NT2/D1 (cell line): ENCODE data around the gene CCDC93.

ENCODE experiments used
- SUZ12 ChIP-seq: IDR thresholded peaks from 2 replicates; pipeline ENCODE4 v1.6.1; 2011; ENCODE audit not compliant: insufficient read length, insufficient read depth; ENCODE audit errors: extremely low read depth
- YY1 ChIP-seq: IDR thresholded peaks from 2 replicates; pipeline ENCODE4 v1.6.1; 2011; ENCODE audit not compliant: insufficient read length, insufficient read depth
- ZNF274 ChIP-seq: IDR thresholded peaks from 2 replicates; pipeline ENCODE4 v1.6.1; 2011; ENCODE audit warnings: mild to moderate bottlenecking, low read depth, low read length

GRCh38 chr2:117963446-117963845 lies 50.4 kb downstream of the CCDC93 start:
- no peak for TF ChIP-seq ZNF274
- TF ChIP-seq YY1 = no peak
- TF ChIP-seq SUZ12 = no peak
